AG04449 (cell line): ENCODE data around the gene MTA3.

Source experiments
- CTCF ChIA-PET: fragments of 350-600 bp; formaldehyde crosslinking; extraction: SDS; loops from one replicate; lab custom pipeline; 2021; ENCODE audit warnings: antibody characterized with exemption; lab: Yijun Ruan, JAX
- POLR2A ChIA-PET: fragments of 400-600, 350-600 bp; formaldehyde crosslinking; extraction: SDS; loops from one replicate; lab custom pipeline; 2020; ENCODE audit warnings: antibody characterized with exemption, inconsistent platforms; lab: Yijun Ruan, JAX
- DNase-seq: peaks from one replicate; pipeline ENCODE4 v3.0.0-alpha.2; 2010; ENCODE audit warnings: low read depth, low spot score
- H3K4me3 ChIP-seq: 2 replicates; pipeline ENCODE4 v1.5.1; 2011; ENCODE audit warnings: low read depth, mild to moderate bottlenecking, control low read depth, low read length
- TF ChIP-seq, protein P1 (sequence below): IDR thresholded peaks from one replicate; pipeline ENCODE4 v1.5.1; 2011; ENCODE audit warnings: mild to moderate bottlenecking, moderate library complexity, low read length, control low read depth, inconsistent platforms; ENCODE audit not compliant: insufficient read depth; ENCODE audit errors: missing control alignments

The MTA3 gene

DNA sequence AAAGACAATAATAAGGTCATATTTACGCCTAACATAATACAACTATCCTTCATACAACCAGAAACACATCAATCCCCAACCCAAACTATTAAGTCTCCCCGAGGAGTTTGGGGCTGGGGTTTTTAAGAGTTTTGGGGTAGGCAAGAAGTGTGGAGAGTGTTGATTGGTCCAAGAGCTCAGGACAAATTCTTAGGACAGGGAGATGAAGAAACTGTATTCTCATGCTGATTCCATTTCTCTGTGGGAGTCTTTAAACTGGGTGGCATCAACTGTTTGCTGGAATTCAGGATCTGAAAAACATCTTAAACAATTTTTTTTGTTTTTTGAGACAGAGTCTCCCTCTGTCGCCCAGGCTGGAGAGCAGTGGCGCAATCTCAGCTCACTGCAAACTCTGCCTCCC, 25.6 kb upstream of the MTA3 start:
- TF ChIP-seq, protein P1, sequence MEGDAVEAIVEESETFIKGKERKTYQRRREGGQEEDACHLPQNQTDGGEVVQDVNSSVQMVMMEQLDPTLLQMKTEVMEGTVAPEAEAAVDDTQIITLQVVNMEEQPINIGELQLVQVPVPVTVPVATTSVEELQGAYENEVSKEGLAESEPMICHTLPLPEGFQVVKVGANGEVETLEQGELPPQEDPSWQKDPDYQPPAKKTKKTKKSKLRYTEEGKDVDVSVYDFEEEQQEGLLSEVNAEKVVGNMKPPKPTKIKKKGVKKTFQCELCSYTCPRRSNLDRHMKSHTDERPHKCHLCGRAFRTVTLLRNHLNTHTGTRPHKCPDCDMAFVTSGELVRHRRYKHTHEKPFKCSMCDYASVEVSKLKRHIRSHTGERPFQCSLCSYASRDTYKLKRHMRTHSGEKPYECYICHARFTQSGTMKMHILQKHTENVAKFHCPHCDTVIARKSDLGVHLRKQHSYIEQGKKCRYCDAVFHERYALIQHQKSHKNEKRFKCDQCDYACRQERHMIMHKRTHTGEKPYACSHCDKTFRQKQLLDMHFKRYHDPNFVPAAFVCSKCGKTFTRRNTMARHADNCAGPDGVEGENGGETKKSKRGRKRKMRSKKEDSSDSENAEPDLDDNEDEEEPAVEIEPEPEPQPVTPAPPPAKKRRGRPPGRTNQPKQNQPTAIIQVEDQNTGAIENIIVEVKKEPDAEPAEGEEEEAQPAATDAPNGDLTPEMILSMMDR: no peak
- CTCF ChIA-PET: no interaction called here
- no peak for DNase-seq
- POLR2A ChIA-PET: no interaction called here
- no peak overlapping the region for H3K4me3 ChIP-seq

DNA sequence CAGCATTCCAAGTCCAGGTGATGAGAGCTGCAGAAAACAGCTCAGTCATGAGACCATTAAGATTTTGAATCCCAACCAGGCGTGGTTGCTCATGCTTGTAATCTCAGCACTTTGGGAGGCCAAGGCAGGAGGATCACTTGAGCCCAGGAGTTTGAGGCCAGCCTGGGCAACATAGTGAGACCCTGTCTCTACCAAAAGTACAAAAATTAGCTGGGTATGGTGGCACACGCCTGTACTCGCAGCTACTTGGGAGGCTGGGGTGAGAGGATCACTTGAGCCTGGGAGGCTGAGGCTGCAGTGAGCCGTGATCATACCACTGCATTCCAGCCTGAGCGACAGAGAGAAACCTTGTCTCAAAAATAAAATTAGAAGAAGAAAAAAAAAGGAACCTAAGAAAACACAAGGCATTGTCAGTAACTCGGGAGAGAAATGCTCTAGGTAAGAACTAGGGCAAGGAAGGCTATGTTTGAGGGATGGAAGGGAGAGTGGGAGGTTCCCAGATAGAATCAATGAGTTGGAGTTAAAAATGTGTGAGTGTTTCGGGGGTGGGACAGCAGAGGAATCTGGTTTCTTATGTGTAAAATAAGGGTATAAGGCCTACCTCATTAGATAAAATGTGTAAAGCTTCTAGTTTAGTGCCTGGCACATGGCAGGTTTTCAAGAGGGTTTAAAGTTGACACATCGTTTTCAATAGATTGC, 23.3 kb upstream of the MTA3 start:
- no peak overlapping the region for H3K4me3 ChIP-seq
- TF ChIP-seq, protein P1: no peak
- CTCF ChIA-PET: interaction anchor here (1.1 to 1.7 kb wide), 3 partner anchors 33 to 120 kb away, joined by 3 read pairs; no protein-coding TSS in a partner anchor
- DNase-seq: no peak
- POLR2A ChIA-PET: no interaction called here

DNA sequence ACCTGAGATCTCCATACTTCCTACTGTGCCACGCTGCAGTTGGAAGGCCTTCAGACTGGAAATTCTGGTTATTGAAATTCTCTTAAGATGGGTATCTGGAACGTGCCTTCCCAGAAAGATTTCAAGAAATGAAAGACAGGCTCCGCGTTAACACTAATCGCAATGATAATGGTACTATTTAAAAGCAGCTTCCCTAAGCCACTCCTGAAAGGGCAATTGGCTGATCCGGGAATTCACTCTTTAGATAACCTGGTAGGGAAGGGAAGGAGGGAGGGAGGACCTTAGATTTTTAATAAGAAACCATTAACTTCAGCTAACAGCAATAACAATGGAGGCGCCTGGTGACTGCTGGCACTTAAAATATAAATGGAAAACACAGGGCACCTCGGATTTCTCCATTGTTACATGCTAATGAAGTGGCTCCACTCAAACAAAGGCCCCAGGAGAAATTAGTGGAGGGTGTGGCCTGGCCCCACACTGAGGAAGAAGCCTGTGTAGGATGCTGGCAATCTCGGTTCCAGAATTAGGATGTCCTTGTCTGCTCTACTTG, 22.5 kb upstream of the MTA3 start:
- ChIA-PET POLR2A (no interaction called here), CTCF (interaction anchor here (1.1 to 1.7 kb wide), 2 partner anchors 50 to 119 kb away, joined by 3 read pairs; no protein-coding TSS in a partner anchor)
- TF ChIP-seq, protein P1: no peak
- H3K4me3 ChIP-seq: no peak overlapping the region
- DNase-seq: no peak

DNA sequence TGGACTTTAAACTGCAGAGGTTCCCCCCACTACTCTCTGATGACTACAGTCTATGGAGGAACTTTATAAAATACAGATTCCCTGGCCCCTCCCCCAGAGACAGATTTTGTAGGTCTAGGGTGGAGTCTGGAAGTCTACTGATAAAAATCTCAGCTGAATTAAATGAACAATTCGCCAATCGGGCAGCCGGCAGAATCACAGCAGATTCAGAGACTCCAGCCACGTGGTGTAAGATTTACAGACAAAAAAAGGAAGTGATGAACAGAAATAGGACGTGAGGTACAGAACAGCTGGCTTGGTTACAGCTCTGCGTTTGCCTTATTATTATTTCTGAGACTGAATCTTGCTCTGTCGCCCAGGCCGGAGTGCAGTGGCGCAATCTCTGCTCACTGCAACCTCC, 21.4 kb upstream of the MTA3 start:
- TF ChIP-seq, protein P1: no peak
- no peak overlapping the region for H3K4me3 ChIP-seq
- CTCF ChIA-PET: interaction anchor here (0.8 kb wide), 1 partner anchor 9 kb away, joined by 3 read pairs; no protein-coding TSS in a partner anchor
- no peak for DNase-seq
- POLR2A ChIA-PET: no interaction called here

DNA sequence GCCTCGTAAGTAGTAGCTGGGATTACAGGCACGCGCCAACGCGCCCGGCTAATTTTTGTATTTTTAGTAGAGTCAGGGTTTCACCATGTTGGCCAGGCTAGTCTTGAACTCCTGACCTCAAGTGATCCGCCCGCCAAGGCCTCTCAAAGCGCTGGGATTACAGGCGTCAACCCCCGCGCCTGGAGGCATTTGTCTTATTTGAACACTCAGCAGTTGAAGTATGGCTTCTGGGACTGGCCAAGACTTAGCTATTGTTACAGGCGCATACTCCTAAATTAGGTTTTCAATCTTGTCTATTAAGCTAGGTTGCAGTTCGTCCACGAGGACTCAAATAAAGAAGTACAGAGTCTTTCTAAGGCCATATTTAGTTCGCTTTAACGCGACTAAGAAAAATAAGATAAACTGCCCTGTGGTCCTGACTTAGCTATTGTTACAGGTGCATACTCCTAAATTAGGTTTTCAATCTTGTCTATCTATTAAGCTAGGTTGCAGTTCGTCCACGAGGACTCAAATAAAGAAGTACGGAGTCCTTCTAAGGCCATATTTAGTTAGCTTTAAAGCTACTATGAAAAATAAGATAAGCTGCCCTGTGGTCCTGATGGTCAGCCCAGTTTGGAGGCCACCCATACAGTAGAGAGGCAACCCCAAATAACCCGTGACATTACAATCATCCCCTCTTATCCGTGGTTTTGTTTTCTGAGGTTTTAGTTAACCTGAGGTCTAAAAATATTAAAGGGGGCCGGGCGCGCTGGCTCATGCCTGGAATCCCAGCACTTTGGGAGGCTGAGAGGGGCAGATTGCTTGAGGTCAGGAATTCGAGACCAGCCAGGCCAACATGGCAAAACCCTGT, 20.8 kb upstream of the MTA3 start:
- ChIA-PET POLR2A (no interaction called here), CTCF (no interaction called here)
- TF ChIP-seq, protein P1: no peak
- H3K4me3 ChIP-seq: no peak overlapping the region
- no peak for DNase-seq

DNA sequence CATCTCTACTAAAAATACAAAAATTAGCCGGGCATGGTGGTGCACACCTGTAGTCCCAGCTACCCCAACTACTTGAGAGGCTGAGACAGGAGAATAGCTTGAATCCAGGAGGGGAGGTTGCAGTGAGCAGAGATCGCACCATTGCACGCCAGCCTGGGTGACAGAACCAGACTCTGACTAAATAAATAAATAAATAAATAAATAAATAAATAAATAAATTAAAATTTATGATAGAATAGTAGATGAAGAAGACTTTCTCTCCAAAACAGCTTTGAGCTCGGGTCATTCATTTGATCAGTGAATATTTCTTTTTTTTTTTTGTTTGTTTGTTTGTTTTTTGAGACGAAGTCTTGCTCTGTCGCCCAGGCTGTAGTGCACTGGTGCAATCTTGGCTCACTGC, 17.6 kb upstream of the MTA3 start:
- CTCF ChIA-PET: interaction anchor here (1.3 kb wide), 1 partner anchor 112 kb away, joined by 3 read pairs; no protein-coding TSS in a partner anchor
- POLR2A ChIA-PET: no interaction called here
- H3K4me3 ChIP-seq: no peak overlapping the region
- no peak for DNase-seq
- TF ChIP-seq, protein P1: no peak
